HG03457 (cell line): ENCODE results near the gene ENTPD6.
A peak's percentile ranks its signal among the peaks of the same experiment; 100 is the strongest.
"Not testable (repeated sequence)": the region's sequence is repeated elsewhere in the genome, so short reads cannot be mapped to it uniquely, and the experiment has no call there.

Experiments used
- ATAC-seq: cut with Tn5 transposase; IDR thresholded peaks from one replicate; pipeline ENCODE4 v1.9.1; 2021; ENCODE audit warnings: moderate number of reproducible peaks; ENCODE audit not compliant: unreplicated experiment

ENTPD6 gene

GRCh38 chr20:25195014-25195961, at the start of gene ENTPD6:
Gene ENTPD6, plus strand, starts transcription at chr20:25195712. Its CDS starts 10,825 bp downstream, at chr20:25206537.
- ATAC-seq = peak; percentile 59

DNA sequence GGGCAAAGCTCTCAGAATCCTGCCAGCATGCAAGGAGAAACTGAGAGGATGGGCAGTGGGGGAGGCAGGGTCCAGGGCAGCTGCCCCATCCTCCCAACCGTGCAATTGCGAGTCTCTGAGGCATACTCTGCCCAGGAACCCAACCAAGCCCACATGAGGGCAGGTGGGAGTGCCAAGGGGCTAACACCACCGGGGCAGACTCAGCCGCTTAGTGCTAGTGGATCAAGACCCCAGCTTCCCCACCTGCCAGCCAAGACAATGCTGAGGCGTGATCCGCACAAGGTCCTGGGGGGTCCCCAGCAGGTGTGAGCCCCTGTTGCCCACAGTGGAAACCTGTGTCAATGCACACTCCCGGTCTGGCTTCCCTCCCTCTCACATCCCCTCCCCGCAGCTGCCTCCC, 48.5 kb upstream of the ENTPD6 start:
- ATAC-seq = no peak

DNA sequence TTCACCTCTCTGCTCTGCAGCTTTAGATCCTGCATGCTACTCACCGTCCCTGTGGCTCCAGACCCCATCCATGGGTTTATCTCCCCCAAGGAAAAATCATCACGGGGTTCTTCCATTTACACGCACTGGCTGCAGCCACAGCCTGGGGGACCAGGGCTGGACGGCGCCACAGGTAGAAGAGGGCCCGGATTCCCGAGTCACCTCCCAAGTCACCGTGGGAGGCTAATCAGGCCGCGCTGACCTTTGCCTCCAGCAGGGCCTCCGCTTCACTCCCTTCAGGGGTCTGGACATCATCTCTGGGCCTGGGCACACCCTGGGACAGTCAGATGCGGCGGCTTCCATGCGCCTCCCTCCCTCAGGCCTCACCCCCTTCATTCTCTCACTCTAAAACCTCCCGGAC, 47.8 kb upstream of the ENTPD6 start:
- ATAC-seq = no peak

DNA sequence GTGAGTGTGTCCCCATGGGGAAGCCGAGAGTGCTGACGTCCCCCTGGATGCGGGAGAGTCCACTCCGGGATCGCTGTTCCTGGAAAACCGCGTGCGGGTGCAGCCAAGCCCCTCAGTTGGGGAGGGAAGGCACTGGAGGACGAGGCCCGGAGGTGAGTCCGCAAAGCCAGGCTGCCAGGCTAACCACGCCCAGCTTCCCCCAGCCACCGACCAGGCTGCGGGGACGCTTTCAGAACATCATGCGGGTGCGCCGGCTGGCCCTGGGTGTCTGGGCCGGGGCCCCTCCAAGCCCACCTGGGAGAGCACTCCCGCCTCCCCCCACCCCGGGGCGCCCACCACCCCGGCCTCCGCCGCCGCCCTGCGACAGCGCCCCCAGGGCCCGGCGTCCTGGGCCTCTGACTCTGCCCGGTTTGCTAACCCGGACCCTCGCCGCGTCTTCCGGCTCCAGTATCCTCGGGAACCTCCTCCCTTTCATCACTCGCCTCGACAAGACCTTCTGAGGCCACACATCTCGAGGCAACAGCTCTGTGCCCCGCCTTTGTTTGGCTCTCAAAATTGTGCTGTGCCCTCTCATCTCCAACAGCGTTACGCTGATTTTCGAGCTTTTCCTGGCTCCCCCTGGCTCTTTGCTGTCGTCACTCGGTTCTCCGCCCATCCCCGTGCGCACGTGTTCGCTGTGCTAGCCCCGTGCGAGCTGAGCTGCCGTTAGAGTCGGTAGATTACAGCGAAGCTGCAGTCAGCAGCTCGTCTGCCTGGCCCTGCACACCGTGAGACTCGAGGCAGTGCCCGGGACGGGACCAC, 47.1 kb upstream of the ENTPD6 start:
- no peak for ATAC-seq

DNA sequence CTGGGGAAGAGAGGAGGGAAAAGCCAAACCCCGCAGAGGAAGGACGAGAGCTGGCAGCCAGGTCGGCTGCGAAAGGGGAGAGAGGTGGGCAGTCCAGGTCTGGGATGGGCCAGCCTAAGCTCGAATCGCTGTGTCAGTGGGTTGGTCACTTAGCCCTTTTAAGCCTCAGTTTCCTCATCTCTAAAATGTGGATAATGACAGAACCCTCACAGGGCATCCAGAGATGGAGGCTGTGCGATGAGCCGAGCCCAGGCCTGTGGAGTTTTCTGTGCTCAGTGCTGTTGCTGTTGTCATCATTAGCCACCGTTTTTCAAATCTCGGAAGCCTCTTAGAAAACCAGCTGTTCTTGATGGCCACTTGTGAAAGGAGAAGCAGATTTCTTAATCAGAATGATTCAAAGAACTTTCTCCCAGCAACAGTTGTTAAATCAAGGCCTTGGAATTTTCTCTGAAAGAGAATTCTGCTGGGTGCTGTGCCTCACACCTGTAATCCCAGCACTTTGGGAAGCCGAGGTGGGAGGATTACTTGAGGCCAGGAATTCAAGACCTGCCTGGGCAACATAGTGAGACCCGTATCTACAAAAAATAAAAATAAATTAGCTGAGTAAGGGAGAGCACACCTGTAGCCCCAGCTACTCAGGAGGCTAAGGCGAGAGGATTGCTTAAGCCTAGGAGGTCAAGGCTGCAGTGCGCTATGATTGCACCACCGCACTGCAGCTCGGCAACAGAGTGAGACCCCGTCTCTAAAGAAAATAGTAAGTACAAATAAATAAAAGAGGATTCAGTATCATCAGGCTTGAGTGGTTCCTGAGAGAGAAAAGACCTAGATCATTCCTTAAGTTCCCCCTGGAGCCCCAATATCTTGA, 46.3 kb upstream of the ENTPD6 start:
- ATAC-seq = no peak

GRCh38 chr20:25150016-25150415, 45.5 kb upstream of the ENTPD6 start:
- ATAC-seq = no peak

DNA sequence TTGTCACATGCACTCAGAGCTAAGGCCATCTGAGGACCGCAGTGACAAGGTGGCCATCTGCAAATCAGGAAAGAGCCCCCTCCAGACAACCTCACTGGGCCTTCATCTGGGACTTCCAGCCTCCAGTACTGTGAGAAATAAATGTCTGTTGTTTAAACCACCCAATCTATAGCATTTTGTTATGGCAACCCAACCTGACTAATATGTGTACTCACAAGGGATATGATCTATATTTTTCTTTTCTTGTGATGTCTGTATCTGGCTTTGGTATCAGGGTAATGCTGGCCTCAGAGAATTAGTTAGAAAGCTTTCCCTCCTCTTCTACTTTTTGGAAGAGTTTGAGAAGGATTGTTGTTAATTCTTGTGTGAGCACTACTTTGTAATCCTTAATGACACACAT, 37.5 kb upstream of the ENTPD6 start:
- no peak for ATAC-seq

DNA sequence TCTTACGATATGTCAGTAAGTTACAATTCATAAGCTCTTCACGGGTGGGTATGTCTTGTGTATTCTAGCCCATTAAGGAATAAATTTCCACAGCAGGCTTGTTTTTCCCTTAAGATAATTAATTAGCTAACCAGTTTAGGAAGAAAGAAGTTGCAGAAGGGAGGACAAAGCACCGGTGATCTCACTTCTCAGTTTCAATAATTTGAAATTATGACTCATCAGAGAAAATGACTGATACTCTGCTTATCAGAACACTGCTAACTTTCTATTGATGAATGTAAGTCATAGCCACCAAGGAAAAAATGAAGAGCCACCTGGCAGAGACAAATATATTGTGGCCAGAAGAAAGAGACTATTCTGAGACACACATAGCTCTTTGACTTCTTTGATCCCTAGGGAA, 35.0 kb upstream of the ENTPD6 start:
- ATAC-seq = no peak

DNA sequence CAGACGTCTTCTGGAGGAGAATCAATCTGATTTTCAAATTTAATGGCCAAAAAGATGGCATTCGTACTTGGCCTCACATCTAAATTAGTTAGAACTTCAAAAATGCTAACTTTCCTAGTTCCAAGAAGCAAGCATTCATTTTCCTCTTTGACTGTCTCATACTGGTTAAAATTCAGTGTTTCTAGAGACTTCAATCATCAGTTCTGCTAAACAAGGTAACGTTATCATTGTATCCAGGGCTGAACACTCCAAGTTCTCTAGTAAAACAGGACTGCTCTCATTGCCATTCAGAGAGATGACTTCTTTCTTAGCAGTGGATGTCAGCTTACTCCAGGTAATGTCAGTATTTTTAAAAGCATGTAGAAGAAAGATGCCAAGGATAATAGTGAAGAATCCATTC, 34.6 kb upstream of the ENTPD6 start:
- no peak for ATAC-seq

DNA sequence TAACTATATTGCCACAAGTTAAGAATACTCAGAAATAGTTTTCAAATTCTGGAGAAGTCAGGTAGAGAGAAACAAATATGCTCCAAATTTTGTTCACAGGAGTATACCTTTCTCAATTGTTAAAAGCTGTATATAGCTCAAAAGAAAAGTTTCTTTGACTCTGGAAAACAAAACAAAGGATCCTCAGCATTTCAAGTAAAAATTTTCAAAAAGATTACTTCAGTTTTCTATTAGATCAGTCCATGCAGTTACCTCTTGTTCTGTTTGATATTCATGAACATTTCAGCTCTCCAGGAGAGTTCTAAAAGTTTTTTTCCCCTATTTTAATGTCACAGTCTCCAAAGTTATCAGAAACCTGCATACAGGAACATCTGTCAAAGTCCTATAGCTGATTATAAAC, 30.4 kb upstream of the ENTPD6 start:
- no peak for ATAC-seq

DNA sequence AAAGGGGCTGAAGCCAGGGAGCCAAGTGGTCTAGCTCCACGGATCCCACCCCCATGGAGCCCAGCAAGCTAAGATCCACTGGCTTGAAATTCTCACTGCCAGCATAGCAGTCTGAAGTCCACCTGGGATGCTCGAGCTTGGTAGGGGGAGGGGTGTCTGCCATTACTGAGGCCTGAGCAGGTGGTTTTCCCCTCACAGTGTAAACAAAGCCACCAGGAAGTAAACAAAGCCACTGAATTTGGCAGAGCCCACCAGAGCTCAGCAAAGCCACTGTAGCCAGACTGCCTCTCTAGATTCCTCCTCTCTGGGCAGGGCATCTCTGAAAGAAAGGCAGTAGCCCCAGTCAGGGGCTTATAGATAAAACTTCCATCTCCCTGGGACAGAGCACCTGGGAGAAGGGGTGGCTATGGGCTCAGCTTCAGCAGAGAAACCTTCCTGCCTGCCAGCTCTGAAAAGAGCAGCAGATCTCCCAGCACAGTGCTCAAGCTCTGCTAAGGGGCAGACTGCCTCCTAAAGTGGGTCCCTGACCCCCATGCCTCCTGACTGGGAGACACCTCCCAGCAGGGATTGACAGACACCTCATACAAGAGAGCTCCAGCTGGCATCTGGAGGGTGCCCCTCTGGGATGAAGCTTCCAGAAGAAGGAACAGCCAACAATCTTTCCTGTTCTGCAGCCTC, 29.3 kb upstream of the ENTPD6 start:
- ATAC-seq = not testable (repeated sequence)

DNA sequence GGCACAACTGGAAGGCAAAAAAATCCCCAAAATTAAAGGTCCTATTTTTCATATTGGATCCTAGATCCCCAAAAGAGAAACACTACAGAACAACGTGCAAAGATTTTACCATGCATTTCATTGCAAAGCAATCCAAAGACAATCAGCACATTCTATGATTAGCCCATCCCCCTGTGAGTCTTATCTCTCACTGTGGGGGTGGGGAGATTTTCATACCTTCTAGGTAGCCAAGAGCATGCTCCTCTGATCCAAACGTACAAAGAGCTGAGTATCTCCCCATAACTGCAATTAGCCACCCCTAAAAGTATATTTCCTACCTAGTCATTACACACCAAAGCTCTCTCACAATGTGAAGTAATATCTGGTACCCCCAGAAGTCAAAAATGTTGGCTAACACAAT, 22.2 kb upstream of the ENTPD6 start:
- ATAC-seq = no peak

GRCh38 chr20:25173886-25174308, 21.6 kb upstream of the ENTPD6 start:
- no peak for ATAC-seq

DNA sequence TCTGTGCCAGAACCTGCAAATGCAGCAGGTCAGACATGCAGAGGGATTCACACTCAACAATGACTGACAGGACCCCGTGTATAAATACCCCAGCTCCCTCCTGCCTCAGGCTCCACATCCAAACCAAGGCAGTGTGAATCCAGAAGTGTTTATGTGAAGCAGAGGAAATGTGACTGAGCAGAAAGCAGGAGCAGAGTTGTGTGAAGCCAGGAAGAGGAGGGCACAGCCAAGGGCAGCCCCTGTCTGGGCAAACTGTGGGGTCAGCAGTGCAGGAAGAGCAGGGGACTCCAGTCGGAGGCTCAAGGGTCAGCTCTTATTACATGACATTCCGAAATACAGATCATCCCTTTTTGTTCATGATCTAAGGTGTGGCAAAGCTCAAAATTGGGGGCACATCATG, 19.3 kb upstream of the ENTPD6 start:
- no peak for ATAC-seq

DNA sequence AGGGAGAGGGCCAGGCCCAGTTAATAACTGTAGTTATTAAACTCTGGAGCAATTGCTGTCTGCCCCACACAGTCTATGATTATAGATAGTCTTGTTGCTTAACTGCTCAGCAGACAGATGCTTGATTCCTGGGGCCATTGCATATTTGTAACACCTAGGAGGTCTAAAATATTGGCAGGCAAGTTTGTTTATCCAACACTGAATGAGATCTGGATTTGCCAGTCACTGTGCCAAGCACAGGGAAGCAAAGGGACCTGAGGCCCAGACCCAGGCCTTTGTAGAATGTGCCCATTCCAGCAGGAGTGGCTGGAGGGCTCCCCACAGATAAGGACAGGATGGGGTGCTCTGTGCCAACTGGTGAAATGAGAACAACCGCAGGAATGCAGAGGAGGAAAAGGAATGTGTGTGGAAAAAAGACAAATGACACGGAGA, 17.6 kb upstream of the ENTPD6 start:
- ATAC-seq = no peak

GRCh38 chr20:25178563-25179438, 16.7 kb upstream of the ENTPD6 start:
- ATAC-seq = no peak

- ATAC-seq = no peak
Observed at GRCh38 chr20:25179439-25180089, 15.9 kb upstream of the ENTPD6 start.

DNA sequence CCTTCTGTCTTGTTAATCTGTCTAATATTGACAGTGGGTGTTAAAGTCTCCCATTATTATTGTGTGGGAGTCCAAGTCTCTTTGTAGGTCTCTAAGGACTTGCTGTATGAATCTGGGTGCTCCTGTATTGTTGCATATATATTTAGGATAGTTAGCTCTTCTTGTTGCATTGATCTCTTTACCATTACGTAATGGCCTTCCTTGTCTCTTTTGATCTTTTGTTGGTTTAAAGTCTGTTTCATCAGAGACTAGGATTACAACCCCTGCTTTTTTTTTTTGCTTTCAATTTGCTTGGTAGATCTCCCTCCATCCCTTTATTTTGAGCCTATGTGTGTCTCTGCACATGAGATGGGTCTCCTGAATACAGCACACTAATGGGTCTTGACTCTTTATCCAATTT, 11.1 kb upstream of the ENTPD6 start:
- not testable (repeated sequence) for ATAC-seq

DNA sequence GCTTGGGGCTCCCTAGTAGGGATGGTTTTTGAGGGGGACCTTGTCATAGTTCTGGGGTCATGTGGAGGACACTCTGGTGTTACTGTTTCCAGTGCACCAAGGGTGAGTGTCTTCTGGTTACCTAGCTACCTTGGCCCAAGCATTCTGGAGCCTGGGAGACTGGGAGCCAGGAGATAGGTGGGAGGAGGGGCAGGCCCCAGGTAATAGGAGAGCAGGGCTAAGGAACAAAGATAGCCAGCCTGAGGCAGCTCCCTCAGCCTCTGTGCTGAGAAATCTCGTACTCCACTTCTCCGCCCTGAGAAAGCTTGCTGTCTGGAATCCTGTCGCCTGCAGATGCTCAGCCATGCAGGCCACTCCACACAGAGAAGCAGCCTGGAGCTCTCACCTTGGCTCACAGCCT, 8.3 kb upstream of the ENTPD6 start:
- no peak for ATAC-seq
